ENCODE data around the gene NPBWR2.
A peak's percentile ranks its signal among the peaks of the same experiment; 100 is the strongest.

NPBWR2 gene

GRCh38 chr20:64148581-64148980, 41.2 kb upstream of the NPBWR2 start:
- DNase-seq (ENCODE audit: low read depth, low spot score): no peak
- TF ChIP-seq, protein P1, sequence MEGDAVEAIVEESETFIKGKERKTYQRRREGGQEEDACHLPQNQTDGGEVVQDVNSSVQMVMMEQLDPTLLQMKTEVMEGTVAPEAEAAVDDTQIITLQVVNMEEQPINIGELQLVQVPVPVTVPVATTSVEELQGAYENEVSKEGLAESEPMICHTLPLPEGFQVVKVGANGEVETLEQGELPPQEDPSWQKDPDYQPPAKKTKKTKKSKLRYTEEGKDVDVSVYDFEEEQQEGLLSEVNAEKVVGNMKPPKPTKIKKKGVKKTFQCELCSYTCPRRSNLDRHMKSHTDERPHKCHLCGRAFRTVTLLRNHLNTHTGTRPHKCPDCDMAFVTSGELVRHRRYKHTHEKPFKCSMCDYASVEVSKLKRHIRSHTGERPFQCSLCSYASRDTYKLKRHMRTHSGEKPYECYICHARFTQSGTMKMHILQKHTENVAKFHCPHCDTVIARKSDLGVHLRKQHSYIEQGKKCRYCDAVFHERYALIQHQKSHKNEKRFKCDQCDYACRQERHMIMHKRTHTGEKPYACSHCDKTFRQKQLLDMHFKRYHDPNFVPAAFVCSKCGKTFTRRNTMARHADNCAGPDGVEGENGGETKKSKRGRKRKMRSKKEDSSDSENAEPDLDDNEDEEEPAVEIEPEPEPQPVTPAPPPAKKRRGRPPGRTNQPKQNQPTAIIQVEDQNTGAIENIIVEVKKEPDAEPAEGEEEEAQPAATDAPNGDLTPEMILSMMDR (IDR thresholded peaks at IDR 0.05; ENCODE audit: low read depth, low read length): no peak
- in situ Hi-C loops (cut with HindIII; ENCODE audit: low sequenced_read_pairs): no loop called here
- no peak overlapping the region for H3K4me3 ChIP-seq (ENCODE audit: low read depth, low read length)

GRCh38 chr20:64146936-64147477, 39.6 kb upstream of the NPBWR2 start:
- TF ChIP-seq, protein P1 (IDR thresholded peaks at IDR 0.05; ENCODE audit: low read depth, low read length): no peak
- DNase-seq (ENCODE audit: low read depth, low spot score): no peak
- in situ Hi-C loops (cut with HindIII; ENCODE audit: low sequenced_read_pairs): no loop called here
- H3K4me3 ChIP-seq (ENCODE audit: low read depth, low read length): no peak overlapping the region

- H3K4me3 ChIP-seq (ENCODE audit: low read depth, low read length): no peak overlapping the region
- TF ChIP-seq, protein P1 (IDR thresholded peaks at IDR 0.05; ENCODE audit: low read depth, low read length): no peak
- in situ Hi-C loops (cut with HindIII; ENCODE audit: low sequenced_read_pairs): no loop called here
- DNase-seq (ENCODE audit: low read depth, low spot score): no peak
Observed at GRCh38 chr20:64146301-64146935, 39.1 kb upstream of the NPBWR2 start.

DNA sequence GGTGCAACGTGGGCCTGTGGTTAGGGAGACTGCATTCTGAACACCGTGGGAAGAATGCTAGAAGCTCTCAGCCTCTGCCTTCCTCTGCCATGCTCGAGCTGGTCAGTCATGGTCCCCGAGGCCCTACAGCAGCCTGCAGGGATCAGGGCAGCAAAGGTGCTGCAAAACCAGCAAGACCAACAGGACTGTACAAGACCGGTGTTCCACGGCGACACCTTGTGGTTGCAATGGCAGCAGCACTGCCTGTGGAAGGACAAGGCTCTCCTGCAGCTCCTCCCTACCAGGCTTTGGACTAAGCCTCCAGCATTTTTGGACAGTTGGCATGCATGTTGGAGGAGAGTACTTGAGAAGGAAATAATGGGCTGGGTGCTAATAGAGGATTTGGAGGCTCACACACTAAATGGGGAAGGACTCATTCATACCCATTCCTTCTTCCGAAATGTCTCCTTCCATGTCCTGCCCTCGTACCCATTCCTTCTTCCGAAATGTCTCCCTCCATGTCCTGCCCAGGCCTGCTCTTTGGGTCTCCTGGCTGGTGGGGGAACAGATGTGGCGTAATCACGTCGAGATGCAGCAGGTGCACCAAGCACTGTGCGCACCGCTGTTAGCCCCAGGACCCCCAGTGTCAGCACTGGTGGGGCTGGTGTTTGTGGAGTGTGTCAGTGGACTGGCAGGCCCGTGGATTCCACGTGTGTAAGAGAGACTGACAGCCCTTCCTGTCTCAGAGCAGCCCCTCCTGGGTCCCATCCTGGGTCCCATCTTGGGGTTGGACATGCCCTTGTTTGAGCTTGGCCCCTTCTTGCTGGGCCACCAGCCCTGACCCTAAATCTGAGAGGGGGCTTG, 38.3 kb upstream of the NPBWR2 start:
- DNase-seq (ENCODE audit: low read depth, low spot score): no peak

GRCh38 chr20:64144144-64144912, 37.0 kb upstream of the NPBWR2 start:
- DNase-seq (ENCODE audit: low read depth, low spot score): no peak
- TF ChIP-seq, protein P1 (IDR thresholded peaks at IDR 0.05; ENCODE audit: low read depth, low read length): no peak
- H3K4me3 ChIP-seq (ENCODE audit: low read depth, low read length): no peak overlapping the region
- in situ Hi-C loops (cut with HindIII; ENCODE audit: low sequenced_read_pairs): no loop called here

More for the DNA sequence above, 38.3 kb upstream of the NPBWR2 start:
- TF ChIP-seq, protein P1 (IDR thresholded peaks at IDR 0.05; ENCODE audit: low read depth, low read length): peak; percentile 19
- no peak overlapping the region for H3K4me3 ChIP-seq (ENCODE audit: low read depth, low read length)
- in situ Hi-C loops (cut with HindIII; ENCODE audit: low sequenced_read_pairs): no loop called here

All from astrocyte of the spinal cord (primary cell).